Measurements from ENCODE around the gene CAND2. TPM values are rescaled to one million over a fixed set of nuclear protein-coding genes. Genes with fewer than 3 reads are reported as not detected.

The CAND2 gene
- total RNA-seq, 1 donor from 2014 or later, result 2.6 TPM

DNA sequence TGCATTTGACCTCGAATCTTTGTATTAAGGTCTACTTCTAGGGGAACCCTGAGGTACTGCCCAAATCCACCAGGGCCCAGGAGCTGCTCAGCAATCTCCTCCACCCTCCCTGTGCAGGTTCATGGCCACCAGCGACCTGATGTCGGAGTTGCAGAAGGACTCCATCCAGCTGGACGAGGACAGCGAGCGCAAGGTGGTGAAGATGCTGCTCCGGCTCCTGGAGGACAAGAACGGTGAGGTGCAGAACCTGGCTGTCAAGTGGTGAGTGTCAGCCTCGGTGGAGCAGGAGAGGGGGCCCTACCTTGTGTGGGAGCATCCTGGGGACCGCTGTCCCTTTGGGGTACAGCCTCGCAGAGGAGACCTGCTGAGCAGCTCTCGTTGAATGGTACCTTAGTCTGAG, 6.9 kb downstream of the CAND2 start:
- Histone ChIP-seq H3K4me3 (ENCODE audit: low read depth, low read length) (no peak overlapping the region), H3K36me3 (ENCODE audit: control insufficient read depth, insufficient read depth, low read length) (no peaks in the 10 kb centered on the region), H3K27me3 (ENCODE audit: control insufficient read depth, insufficient read depth, low read length) (no peaks in the 10 kb centered on the region)
- DNase-seq (ENCODE audit: low read depth), result no peak
- TF ChIP-seq, protein P1, sequence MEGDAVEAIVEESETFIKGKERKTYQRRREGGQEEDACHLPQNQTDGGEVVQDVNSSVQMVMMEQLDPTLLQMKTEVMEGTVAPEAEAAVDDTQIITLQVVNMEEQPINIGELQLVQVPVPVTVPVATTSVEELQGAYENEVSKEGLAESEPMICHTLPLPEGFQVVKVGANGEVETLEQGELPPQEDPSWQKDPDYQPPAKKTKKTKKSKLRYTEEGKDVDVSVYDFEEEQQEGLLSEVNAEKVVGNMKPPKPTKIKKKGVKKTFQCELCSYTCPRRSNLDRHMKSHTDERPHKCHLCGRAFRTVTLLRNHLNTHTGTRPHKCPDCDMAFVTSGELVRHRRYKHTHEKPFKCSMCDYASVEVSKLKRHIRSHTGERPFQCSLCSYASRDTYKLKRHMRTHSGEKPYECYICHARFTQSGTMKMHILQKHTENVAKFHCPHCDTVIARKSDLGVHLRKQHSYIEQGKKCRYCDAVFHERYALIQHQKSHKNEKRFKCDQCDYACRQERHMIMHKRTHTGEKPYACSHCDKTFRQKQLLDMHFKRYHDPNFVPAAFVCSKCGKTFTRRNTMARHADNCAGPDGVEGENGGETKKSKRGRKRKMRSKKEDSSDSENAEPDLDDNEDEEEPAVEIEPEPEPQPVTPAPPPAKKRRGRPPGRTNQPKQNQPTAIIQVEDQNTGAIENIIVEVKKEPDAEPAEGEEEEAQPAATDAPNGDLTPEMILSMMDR (IDR thresholded peaks at IDR 0.05; ENCODE audit: insufficient read depth, low read length, poor library complexity, severe bottlenecking), result no peak

DNA sequence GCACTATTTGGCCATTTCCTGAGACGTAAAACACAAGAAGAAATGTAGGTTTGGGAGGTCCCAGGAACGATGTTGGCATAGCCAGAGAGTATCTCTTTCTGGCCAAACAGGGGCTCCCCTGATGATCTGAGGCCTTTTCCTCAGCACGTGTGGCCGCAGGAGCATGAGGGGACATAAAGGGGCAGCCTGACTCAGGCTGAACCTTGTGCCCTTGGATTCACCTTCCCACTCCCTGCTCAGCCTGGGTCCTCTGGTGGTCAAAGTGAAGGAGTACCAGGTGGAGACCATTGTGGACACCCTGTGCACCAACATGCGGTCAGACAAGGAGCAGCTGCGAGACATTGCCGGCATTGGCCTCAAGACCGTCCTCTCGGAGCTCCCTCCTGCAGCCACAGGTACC, 10.6 kb downstream of the CAND2 start:
- no peak for DNase-seq (ENCODE audit: low read depth)
- no peak overlapping the region for H3K4me3 ChIP-seq (ENCODE audit: low read depth, low read length)
- no peaks in the 10 kb centered on the region for H3K36me3 ChIP-seq (ENCODE audit: control insufficient read depth, insufficient read depth, low read length)
- TF ChIP-seq, protein P1 (IDR thresholded peaks at IDR 0.05; ENCODE audit: insufficient read depth, low read length, poor library complexity, severe bottlenecking), result no peak
- H3K27me3 ChIP-seq (ENCODE audit: control insufficient read depth, insufficient read depth, low read length), result no peaks in the 10 kb centered on the region

DNA sequence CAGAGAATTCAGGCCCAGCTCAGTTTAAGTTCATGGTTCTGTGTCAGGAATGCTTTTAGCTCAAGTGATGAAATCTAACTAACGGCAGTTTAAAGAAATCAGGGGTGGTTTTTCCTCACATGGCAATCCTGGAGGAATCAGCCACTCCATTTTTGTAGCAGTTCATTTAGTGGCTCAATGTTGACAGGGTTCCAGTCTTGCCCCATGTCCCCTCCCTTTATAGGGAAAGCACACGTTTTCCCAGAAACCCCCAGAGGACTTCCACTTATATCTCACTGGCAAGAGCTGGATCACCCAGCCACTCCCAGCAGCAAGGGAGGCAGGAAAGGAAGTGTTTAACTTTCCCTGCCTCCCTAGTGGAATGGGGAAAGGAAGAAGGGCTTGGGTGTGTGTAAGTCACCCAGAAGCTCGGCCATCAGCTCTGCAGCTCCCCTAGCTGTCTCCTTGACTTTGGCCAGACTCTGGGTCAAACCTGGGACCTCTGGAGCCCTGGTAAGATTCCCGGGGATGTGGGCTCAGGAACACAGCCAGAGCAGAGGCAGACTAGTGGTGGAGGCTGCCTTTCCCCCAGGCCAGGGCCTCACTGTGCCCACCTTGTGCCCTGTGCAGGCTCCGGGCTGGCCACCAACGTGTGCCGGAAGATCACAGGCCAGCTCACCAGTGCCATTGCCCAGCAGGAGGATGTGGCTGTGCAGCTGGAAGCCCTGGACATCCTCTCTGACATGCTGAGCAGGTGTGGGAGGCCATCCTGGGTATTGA, 11.3 kb downstream of the CAND2 start:
- H3K27me3 ChIP-seq (ENCODE audit: control insufficient read depth, insufficient read depth, low read length), result no peaks in the 10 kb centered on the region
- H3K36me3 ChIP-seq (ENCODE audit: control insufficient read depth, insufficient read depth, low read length), result no peaks in the 10 kb centered on the region
- DNase-seq (ENCODE audit: low read depth), result no peak
- TF ChIP-seq, protein P1 (IDR thresholded peaks at IDR 0.05; ENCODE audit: insufficient read depth, low read length, poor library complexity, severe bottlenecking), result no peak
- no peak overlapping the region for H3K4me3 ChIP-seq (ENCODE audit: low read depth, low read length)

DNA sequence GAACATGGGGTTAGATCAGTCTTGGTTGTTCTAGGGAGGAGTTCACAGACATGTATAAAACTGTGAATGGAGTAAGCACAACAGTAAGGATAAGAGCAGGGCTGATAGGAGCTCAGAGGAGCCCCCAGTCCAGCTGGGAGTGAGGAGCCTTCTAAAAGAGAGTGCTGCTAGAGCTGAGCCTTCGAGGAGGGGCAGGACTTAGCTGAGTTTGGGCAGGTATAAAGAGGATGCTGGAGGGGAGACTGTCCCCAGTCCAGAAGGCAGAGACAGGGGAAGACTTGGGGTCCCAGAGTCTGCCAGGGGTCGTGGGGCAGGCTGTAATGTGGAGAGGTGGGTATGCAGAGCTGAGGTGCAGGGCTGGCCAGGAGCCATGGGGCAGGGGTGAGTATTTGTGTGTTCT, 12.1 kb downstream of the CAND2 start:
- no peak for DNase-seq (ENCODE audit: low read depth)
- TF ChIP-seq, protein P1 (IDR thresholded peaks at IDR 0.05; ENCODE audit: insufficient read depth, low read length, poor library complexity, severe bottlenecking), result no peak
- Histone ChIP-seq H3K4me3 (ENCODE audit: low read depth, low read length) (no peak overlapping the region), H3K27me3 (ENCODE audit: control insufficient read depth, insufficient read depth, low read length) (no peaks in the 10 kb centered on the region), H3K36me3 (ENCODE audit: control insufficient read depth, insufficient read depth, low read length) (no peaks in the 10 kb centered on the region)

DNA sequence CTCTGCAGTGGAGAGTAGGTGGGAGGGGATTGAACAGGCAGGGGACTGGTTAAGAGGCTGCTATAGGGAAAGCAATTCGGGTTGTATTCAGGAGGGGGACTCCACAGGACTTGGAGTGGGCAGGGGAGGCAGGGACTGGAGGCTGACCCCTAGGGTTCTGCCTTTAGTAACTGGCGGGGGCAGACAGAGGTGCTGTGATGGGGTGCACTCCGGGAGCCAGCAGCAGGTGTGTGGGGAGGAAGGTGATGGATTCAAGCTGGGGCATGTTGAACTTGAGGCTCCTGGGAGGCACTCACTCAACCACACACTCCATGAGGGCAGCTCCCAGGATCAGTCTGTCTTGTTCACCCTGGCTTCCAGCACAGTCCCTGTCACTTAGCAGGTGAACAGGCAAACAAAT, 12.5 kb downstream of the CAND2 start:
- H3K36me3 ChIP-seq (ENCODE audit: control insufficient read depth, insufficient read depth, low read length), result no peaks in the 10 kb centered on the region
- no peak overlapping the region for H3K4me3 ChIP-seq (ENCODE audit: low read depth, low read length)
- no peaks in the 10 kb centered on the region for H3K27me3 ChIP-seq (ENCODE audit: control insufficient read depth, insufficient read depth, low read length)
- TF ChIP-seq, protein P1 (IDR thresholded peaks at IDR 0.05; ENCODE audit: insufficient read depth, low read length, poor library complexity, severe bottlenecking), result no peak
- DNase-seq (ENCODE audit: low read depth), result no peak

DNA sequence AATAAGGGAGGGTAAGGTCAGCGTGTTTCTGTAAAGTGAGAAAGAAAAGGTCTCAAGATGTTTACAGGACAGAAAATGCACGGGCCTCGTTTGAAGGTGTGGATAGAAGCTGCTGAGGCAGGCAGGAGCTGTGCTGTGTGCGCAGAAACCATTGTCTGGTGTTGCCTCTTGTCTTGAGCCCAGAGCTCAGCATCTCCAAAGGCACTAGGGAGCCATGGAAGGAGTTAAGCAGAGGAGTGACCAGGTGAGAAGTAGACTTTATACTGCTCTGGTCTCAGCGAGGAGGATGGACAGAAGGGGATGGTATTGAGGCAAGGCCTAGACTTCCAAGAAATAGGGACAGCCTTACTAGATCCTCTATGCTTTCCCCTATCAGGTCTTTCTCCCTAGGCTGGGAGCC, 13.0 kb downstream of the CAND2 start:
- DNase-seq (ENCODE audit: low read depth), result no peak
- TF ChIP-seq, protein P1 (IDR thresholded peaks at IDR 0.05; ENCODE audit: insufficient read depth, low read length, poor library complexity, severe bottlenecking), result no peak
- Histone ChIP-seq H3K36me3 (ENCODE audit: control insufficient read depth, insufficient read depth, low read length) (no peaks in the 10 kb centered on the region), H3K27me3 (ENCODE audit: control insufficient read depth, insufficient read depth, low read length) (no peaks in the 10 kb centered on the region), H3K4me3 (ENCODE audit: low read depth, low read length) (peak overlapping the region; percentile 50)
